Stimulated activated CD4-positive, alpha-beta T cell treated with anti-CD3 and anti-CD28 coated beads, TNF-alpha, amount 100 ng/mL, for 24 hours (primary cell): ENCODE data around the gene XKR7.
A peak's percentile ranks its signal among the peaks of the same experiment; 100 is the strongest.

Experiments used
- DNase-seq, 3 experiments: peaks; one replicate each; pipeline ENCODE4 v3.0.0-alpha.2; 2020; ENCODE audit warnings: low read depth in 3 of 3

XKR7 gene

DNA sequence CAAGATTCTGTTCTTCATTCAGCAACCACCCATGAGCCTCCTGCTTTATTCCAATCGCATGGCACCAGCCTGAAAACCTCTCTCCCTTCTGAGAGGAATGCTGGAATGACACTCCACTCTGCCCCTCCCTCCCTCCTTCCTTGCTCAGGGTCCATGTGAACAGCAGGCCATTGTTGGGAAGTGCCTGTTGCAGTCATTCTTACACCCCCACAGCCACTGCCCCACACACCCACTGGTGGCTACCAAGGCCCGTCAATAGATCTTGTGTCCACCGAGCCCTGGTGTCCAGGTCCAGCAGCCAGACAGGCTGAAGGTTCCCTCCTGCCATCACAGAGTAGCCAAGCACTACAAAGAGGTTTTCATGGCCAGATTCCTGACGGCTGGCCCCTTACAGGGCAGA lies 22.6 kb upstream of the XKR7 start:
- no peak for DNase-seq

DNA sequence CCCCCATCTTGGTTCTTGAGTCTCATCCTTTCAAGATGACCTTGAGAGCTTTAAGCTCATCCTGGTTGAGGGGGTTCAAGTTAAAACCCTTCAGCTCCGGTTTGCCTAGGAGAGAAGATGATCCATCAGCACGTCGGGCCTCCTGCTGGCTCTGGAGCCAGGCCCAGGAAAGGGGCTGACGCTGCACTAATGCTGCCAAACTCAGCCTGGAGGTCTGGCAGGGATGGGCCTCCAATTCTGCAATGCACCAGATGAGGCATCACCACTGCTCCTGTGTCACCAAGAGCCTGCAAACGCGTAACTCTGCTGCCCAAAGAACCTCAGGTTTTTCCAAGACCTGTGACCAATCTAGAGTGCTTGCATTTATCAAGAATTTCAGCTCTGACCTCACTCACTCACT lies 22.2 kb upstream of the XKR7 start:
- no peak for DNase-seq

DNA sequence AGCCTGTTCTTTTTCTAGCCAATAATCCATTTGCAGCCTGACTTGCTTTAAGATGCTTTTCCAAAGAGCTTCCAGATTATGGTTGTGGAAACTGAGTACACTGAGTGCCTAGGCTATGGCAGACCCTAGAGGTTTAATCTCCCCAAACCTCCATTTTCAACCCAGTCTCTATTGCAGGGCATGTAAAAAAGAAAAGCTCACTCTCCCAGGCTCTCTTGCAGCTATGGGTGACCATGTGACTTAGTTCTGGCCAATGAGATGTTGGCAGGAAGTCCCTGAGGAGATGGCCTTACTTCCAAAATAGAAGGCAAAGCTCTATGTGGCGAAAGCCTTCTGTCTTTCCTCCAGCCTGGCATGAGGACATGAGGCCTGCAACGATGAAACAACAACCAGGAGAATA lies 19.9 kb upstream of the XKR7 start:
- DNase-seq = no peak

DNA sequence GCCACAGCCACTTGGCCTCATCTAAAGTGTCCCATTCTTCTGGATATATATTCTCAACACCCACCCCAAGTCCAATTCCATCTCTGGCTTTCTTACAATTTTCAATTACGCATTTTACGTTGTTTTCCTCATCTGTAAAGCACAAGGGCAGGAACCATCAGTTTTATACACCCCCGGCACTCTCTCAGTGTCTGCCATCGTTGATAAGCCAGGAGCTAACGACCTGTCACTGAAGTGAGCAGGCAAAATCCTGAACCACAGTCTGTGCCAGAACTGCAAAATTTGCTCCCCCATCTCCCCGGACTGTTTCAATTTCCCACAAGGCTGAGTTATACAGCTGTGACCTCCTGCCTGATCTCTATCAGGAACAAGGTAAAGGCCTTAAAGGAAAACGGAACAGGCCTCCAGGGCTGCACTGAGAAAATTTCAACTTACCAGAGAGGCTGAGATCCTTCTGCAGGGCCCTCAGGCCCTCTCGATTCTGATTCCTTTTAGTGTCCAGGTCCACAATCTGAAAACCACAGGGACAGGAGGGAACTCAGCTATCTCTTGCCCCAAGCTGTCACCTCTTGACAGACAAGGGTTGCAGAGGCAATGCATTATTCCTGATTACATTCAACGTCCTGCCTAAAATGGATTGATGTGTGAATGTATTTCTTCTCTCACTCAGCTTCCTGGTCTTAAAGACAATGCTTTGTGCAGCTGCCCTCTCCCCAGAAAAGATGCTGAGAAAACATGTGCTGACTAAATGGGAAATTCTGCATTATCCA lies 17.9 kb upstream of the XKR7 start:
- DNase-seq = no peak

DNA sequence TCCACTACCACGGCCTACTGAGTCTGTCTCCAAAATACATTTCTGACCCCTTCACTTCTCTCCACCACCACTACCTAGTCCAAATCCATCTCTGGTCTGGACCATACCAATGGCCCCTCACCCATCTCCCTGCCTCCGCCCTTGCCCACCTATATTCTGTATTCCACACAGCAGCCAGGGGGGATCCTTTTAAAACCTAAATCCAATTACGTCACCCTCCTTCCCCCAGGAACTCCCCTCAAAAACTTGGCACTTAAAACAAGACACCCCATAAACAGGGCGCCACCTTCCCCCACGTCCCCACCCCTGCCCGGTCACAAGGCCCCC lies 16.8 kb upstream of the XKR7 start:
- DNase-seq = no peak

GRCh38 chr20:31951530-31952453 lies 16.2 kb upstream of the XKR7 start, which contains the start of gene PDRG1:
TSS of gene PDRG1 (minus strand) at chr20:31952046. CDS start at chr20:31951961, 85 bp downstream.
- DNase-seq = peak; percentile 93 to 97 (median 95)

- no peak for DNase-seq
Measured at GRCh38 chr20:31953556-31954148, 14.3 kb upstream of the XKR7 start.

GRCh38 chr20:31954500-31954899 lies 13.5 kb upstream of the XKR7 start:
- DNase-seq = no peak

DNA sequence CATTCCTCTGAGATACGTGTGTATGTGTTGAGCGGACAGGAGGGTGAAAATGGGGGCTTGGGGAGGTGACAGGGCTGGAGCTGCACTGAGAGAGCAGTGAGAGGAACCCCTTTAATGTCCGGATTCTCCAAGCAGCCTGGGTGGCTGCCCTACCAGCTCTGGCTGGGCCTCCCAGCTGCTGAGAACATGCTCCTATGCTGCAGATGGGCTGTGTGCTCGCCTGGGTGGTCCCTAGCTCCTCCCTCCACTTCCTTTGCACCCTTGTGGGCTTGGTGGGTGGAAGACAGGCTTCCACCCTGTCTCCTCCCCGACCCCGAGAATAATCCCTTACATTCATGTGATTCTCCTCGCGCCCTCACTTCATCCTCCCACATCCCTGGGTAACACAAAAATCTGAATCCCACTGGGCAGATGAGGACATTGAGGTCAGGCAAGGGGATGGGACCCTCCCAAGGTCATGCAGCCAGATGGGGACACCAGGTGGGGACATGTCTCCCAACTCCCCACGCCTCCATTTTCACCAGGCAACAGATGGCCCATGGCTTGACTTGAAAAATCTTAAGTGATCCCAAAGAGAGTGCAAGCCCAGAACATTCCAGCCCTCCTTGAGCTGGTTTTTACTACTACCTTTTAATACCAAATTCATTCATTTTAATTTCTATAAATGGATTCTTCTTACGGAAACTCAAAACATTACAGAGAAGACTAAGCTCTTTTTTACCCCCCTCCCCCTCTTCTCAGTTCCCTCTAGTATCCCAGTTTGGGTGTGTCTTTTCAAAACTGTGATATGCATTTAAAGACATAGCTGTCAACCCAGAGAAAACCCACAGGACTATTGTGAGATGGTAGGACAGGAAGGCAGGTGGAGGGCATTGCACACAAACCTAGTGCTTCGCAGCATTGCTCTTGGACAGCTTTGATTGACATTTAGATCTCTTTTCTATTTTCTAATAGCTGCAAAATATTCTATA lies 11.1 kb upstream of the XKR7 start:
- no peak for DNase-seq

GRCh38 chr20:31962761-31963160 lies 5.2 kb upstream of the XKR7 start:
- DNase-seq = no peak

GRCh38 chr20:31963889-31964288 lies 4.1 kb upstream of the XKR7 start:
- no peak for DNase-seq

- DNase-seq = no peak
Measured at GRCh38 chr20:31966991-31967655, 828 bp upstream of the XKR7 start.

DNA sequence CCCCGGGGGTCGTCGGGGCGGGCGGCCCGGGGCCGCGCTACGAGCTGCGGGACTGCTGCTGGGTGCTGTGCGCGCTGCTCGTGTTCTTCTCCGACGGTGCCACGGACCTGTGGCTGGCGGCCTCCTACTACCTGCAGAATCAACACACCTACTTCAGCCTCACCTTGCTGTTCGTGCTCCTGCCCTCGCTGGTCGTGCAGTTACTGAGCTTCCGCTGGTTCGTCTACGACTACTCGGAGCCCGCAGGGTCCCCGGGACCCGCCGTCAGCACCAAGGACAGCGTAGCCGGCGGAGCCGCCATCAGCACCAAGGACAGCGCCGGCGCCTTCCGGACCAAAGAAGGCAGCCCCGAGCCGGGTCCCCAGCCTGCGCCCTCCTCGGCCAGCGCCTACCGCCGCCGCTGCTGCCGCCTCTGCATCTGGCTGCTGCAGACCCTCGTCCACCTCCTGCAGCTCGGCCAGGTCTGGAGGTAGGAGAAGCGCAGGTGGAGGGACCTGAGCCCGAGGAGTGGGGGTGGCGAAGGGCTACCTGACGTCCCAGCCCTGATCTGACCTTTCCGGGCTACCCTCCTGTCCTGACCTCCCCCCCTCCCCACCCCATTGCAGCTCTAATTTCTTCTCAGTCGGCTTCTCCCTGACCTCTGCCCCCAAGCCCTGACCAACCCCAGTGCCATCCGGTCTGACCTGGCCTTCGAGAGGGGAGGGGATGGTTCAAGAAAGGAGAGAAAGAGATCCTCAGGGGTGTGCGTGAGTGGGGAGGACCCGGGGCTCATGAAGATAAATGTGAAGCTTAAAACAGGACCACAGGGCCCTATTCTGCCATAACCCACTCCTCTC lies 558 bp downstream of the XKR7 start:
- peak; percentile 58 to 73 (median 61) for DNase-seq

DNA sequence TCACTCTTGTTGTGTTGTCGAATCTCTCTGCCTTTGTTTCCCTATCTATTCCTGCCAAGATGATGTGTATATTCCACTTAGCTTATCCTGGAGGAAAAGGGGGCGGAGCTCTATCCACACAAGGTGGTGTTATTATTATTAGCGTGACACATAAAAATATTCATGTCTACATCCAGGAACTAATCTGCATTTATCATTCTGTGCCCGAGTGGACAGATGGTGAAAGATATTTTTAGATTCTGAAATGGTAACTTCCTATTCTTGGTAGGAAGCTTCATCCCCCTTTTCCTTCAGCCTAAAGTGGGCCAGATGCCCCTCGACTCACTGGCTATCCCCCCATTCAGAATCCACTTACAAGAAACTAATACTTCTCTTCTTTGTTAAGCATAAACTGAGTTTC lies 2.0 kb downstream of the XKR7 start:
- no peak for DNase-seq

GRCh38 chr20:31972471-31973021 lies 4.6 kb downstream of the XKR7 start:
- no peak for DNase-seq

- no peak for DNase-seq
Measured at GRCh38 chr20:31974296-31974695, 6.3 kb downstream of the XKR7 start.

DNA sequence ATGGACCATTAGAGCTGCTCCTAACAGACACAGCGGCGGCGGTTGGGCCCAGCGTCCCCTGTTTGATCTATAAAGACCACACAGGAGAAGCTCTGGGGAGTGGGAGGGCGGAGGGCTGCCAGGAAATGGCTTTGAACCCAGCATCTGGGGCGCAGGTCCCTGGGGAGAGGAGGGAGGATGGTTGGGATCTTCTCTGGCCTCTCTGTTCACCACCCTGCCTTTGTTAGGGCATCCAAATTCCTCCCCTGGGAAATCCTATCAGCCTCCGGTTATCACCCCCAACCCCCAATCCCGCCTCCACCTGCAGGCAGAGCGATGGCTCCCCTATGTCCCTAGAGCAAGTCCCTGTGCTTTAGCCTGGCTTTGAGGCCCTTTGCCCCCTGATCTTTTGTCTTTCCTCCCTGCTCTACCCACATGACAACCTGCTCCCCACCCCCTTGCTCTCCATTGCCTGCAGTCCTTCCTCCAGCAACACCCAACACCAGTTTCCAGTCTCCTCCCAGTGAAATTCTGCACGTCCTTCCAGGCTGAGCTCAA lies 7.1 kb downstream of the XKR7 start:
- DNase-seq = no peak

GRCh38 chr20:31975874-31976273 lies 7.9 kb downstream of the XKR7 start:
- DNase-seq = no peak

GRCh38 chr20:31977080-31977479 lies 9.1 kb downstream of the XKR7 start:
- DNase-seq = no peak
